ENCODE measurements around the gene SDSL. TPM values are rescaled to one million over a fixed set of nuclear protein-coding genes. Genes with fewer than 3 reads are reported as not detected.

SDSL gene
- total RNA-seq, 1 experiment from 2014 or later, result 8.6 TPM

- DNase-seq (ENCODE audit: low read depth, low spot score), result no peak
- in situ Hi-C loops (cut with HindIII; ENCODE audit: low pct_unique_long_range_greater_than_20kb, low sequenced_read_pairs), result no loop called here
Measured at GRCh38 chr12:113470871-113471618, 48.9 kb downstream of the SDSL start.

GRCh38 chr12:113471619-113472171 lies 49.5 kb downstream of the SDSL start, which contains the start of gene LHX5:
Gene LHX5 (minus strand): TSS chr12:113471871. CDS start chr12:113471498, 373 bp downstream.
- in situ Hi-C loops (cut with HindIII; ENCODE audit: low pct_unique_long_range_greater_than_20kb, low sequenced_read_pairs), result no loop called here
- no peak for DNase-seq (ENCODE audit: low read depth, low spot score)

- in situ Hi-C loops (cut with HindIII; ENCODE audit: low pct_unique_long_range_greater_than_20kb, low sequenced_read_pairs), result no loop called here
- DNase-seq (ENCODE audit: low read depth, low spot score), result no peak
Measured at GRCh38 chr12:113472191-113473121, 50.3 kb downstream of the SDSL start.

GRCh38 chr12:113473400-113473799 lies 51.2 kb downstream of the SDSL start:
- no peak for DNase-seq (ENCODE audit: low read depth, low spot score)
- in situ Hi-C loops (cut with HindIII; ENCODE audit: low pct_unique_long_range_greater_than_20kb, low sequenced_read_pairs), result no loop called here

GRCh38 chr12:113473942-113474341 lies 51.8 kb downstream of the SDSL start:
- in situ Hi-C loops (cut with HindIII; ENCODE audit: low pct_unique_long_range_greater_than_20kb, low sequenced_read_pairs), result no loop called here

GRCh38 chr12:113474635-113475436 lies 52.7 kb downstream of the SDSL start:
- DNase-seq (ENCODE audit: low read depth, low spot score), result no peak
- in situ Hi-C loops (cut with HindIII; ENCODE audit: low pct_unique_long_range_greater_than_20kb, low sequenced_read_pairs), result no loop called here

More at GRCh38 chr12:113473942-113474341, 51.8 kb downstream of the SDSL start:
- no peak for DNase-seq (ENCODE audit: low read depth, low spot score)

GRCh38 chr12:113475451-113476175 lies 53.4 kb downstream of the SDSL start:
- DNase-seq (ENCODE audit: low read depth, low spot score), result no peak
- in situ Hi-C loops (cut with HindIII; ENCODE audit: low pct_unique_long_range_greater_than_20kb, low sequenced_read_pairs), result no loop called here

- DNase-seq (ENCODE audit: low read depth, low spot score), result no peak
- in situ Hi-C loops (cut with HindIII; ENCODE audit: low pct_unique_long_range_greater_than_20kb, low sequenced_read_pairs), result no loop called here
Measured at GRCh38 chr12:113476176-113476986, 54.2 kb downstream of the SDSL start.

GRCh38 chr12:113477171-113477841 lies 55.1 kb downstream of the SDSL start:
- no peak for DNase-seq (ENCODE audit: low read depth, low spot score)
- in situ Hi-C loops (cut with HindIII; ENCODE audit: low pct_unique_long_range_greater_than_20kb, low sequenced_read_pairs), result no loop called here

GRCh38 chr12:113477842-113478215 lies 55.6 kb downstream of the SDSL start:
- in situ Hi-C loops (cut with HindIII; ENCODE audit: low pct_unique_long_range_greater_than_20kb, low sequenced_read_pairs), result no loop called here
- no peak for DNase-seq (ENCODE audit: low read depth, low spot score)

- no peak for DNase-seq (ENCODE audit: low read depth, low spot score)
- in situ Hi-C loops (cut with HindIII; ENCODE audit: low pct_unique_long_range_greater_than_20kb, low sequenced_read_pairs), result no loop called here
Measured at GRCh38 chr12:113478351-113479011, 56.3 kb downstream of the SDSL start.

GRCh38 chr12:113479216-113479589 lies 57.0 kb downstream of the SDSL start:
- no peak for DNase-seq (ENCODE audit: low read depth, low spot score)
- in situ Hi-C loops (cut with HindIII; ENCODE audit: low pct_unique_long_range_greater_than_20kb, low sequenced_read_pairs), result no loop called here

GRCh38 chr12:113479590-113480335 lies 57.6 kb downstream of the SDSL start:
- DNase-seq (ENCODE audit: low read depth, low spot score), result no peak
- in situ Hi-C loops (cut with HindIII; ENCODE audit: low pct_unique_long_range_greater_than_20kb, low sequenced_read_pairs), result no loop called here

GRCh38 chr12:113480336-113480971 lies 58.3 kb downstream of the SDSL start:
- in situ Hi-C loops (cut with HindIII; ENCODE audit: low pct_unique_long_range_greater_than_20kb, low sequenced_read_pairs), result no loop called here
- DNase-seq (ENCODE audit: low read depth, low spot score), result no peak

Measured in SK-MEL-5 (cell line).